ENCODE results near the gene FRAS1.

DNA sequence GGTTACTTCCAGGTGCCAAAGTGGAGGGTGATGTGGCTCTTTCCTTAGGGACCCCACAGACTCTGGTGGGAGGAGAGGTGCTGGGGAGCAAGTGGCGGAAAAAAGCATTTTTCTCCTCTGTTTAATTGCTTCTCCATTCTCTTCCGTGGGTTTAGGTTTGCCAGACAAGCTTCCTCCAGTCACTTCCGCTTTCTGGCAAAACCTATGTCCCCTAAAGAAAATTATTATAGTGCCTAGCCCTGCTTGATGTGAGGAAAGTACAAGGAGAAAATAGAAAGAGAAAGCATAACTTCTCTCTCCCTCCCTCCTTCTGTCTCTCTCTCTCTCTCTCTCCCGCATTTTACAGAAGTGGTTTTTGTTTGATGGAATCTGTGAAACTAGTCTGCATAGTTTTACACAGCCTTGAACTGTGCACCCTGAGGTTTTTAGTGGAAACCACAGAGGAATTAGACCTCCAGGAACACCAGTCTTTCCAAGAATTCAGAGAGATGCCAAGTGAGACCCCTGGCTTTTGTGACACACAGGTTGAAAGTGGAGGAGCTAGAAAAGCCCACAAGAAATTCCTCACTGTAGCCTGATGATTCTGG is 263.3 kb downstream of the FRAS1 start:
- TF ChIP-seq POLR2AphosphoS5 (IDR thresholded peaks at IDR 0.05) (no peak), POLR2A (IDR thresholded peaks at IDR 0.05) (no peak), EP300 (IDR thresholded peaks at IDR 0.05) (no peak)
- TF ChIP-seq, protein P1, sequence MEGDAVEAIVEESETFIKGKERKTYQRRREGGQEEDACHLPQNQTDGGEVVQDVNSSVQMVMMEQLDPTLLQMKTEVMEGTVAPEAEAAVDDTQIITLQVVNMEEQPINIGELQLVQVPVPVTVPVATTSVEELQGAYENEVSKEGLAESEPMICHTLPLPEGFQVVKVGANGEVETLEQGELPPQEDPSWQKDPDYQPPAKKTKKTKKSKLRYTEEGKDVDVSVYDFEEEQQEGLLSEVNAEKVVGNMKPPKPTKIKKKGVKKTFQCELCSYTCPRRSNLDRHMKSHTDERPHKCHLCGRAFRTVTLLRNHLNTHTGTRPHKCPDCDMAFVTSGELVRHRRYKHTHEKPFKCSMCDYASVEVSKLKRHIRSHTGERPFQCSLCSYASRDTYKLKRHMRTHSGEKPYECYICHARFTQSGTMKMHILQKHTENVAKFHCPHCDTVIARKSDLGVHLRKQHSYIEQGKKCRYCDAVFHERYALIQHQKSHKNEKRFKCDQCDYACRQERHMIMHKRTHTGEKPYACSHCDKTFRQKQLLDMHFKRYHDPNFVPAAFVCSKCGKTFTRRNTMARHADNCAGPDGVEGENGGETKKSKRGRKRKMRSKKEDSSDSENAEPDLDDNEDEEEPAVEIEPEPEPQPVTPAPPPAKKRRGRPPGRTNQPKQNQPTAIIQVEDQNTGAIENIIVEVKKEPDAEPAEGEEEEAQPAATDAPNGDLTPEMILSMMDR (IDR thresholded peaks at IDR 0.05), result no peak
